RCC 7860 (cell line): ENCODE measurements around the gene RASA3.

Experiments used
- DNase-seq: peaks from one replicate; pipeline ENCODE4 v3.0.0-alpha.2; 2015; ENCODE audit warnings: low spot score
- FAIRE-seq: peaks from 2 replicates; lab custom pipeline; 2012; peaks lifted over from hg19 to GRCh38; lab: Jason Lieb, UNC

The RASA3 gene

DNA sequence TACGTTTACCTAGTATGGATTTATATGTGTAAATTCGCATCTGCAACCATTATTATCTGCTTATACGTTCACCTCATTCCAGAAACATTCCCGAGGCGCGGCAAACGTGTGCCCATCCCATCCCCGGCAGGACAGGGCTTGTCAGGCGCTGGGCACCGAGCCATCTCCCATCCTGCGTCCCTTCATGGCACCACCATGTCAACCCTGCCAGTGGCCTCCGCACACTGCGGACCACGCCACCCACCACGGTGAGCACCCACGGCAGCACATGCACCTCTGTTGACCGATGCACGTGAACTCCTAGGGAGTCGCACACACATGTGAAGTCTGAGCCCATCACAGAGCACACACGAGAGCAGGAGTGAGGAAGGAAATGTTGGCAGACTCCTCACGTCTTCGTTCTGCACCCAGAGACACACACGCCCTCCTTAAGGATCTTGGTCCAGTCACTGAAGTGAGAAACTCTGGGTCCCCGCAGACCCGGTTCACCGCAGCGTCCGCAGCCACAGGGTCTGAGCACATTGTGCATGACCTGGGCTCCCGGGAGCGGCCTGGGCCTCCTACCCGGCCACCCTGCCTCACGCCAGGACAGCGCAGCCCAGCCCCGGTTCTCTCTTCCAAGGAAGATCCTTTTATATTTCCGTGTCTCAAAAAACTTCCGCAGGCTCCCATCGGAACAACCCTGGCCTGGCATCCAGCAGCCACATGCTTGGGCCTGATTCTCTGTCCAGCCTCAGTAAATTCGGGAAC, 90.2 kb downstream of the RASA3 start:
- no peak for DNase-seq
- no peak for FAIRE-seq

DNA sequence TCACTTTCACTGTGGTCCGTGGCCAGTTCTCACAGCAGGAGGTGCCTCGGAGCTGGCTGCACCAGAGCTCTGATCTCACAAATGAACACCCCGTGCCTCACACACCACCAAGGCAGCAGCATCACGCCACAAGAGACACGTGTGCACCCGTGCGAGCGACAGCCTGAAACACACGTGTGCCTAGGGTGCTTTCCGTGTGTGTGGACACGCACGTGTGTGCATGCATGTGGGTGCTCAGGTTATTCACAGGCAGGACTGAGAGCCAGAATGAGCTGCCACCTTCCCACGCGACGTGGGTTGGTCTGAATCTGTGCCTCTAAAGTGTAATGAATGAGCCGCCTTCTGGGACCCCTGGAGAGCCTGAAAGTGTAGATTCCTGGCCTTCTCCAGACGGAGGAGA, 90.9 kb downstream of the RASA3 start:
- FAIRE-seq (no peak), DNase-seq (no peak)

DNA sequence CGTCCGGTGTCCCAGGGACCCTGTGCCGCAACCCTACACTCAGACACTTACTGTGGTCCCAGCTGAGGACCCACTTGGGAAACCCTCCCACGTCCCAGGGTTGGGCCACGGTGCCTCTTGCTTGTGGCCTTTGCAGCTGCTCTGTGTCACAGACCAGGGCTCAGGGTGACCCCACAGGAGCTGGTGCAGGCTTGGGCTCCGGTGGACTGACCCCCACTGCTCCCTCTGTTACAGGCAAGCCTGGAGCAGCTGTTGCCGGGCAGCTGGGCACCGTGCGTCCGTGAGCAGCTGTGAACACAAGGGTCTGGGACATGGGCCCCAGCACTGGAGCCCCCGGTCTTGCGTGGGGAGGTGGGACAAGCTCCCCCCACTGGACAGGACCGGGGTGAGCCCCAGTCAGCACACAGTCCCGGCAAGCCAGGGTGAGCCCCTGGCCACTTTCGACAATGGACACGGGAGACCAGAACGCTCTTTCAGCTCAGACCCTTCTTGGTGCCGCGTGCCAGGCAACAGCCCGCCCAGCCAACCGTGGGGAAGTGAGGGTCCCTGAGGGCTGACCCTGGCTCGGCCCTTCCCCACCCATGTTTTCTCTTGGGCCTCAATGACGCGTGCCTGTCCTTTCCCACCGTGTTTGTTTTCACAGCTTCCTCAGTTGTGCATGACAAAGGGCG, 92.8 kb downstream of the RASA3 start:
- FAIRE-seq = no peak
- DNase-seq = no peak

DNA sequence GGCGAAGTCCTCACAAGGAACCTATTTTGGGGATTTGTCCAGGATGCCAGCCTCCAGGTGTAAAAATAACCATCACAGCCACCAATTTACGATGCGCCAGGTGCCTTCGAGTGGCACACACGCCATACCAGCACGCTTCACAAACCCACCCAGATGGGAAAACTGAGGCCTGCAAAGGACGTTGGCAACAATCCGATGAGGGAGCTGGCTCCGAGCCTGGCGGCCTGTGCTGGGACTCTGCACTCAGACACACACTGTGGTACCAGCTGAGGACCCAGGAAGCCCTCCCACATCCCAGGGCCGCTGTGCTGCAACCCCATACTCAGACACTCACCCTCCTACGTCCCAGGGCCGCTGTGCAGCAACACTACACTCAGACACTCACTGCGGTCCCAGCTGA, 93.5 kb downstream of the RASA3 start:
- no peak for FAIRE-seq
- DNase-seq = no peak

- FAIRE-seq (no peak), DNase-seq (no peak)
Observed at GRCh38 chr13:114038211-114038613, 94.2 kb downstream of the RASA3 start.

GRCh38 chr13:114037674-114038073, 94.7 kb downstream of the RASA3 start:
- FAIRE-seq = no peak

GRCh38 chr13:114035583-114036531, 96.6 kb downstream of the RASA3 start:
- DNase-seq = no peak
- no peak for FAIRE-seq

More at GRCh38 chr13:114037674-114038073, 94.7 kb downstream of the RASA3 start:
- DNase-seq = no peak

- FAIRE-seq (no peak), DNase-seq (no peak)
Observed at GRCh38 chr13:114035186-114035582, 97.2 kb downstream of the RASA3 start.

DNA sequence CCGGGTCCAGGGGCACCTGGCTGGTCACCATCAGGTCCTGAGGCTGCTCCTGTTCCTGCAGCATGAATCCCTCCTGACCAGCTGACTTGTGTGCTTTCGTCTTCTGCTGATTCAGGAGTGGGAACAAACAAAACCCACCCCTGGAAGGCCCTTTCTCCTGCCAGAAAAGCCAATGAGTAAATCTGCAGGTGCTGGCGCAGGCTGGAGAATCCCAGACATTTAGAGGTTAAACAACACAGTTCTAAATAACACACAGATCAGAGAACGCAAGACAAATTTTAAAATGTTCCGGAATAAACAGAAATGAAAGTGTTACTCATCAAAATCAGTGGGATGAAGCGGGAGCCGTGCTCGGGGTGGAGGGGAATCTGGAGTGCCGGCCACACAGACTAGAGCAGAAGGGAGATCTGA, 97.9 kb downstream of the RASA3 start:
- FAIRE-seq = no peak
- no peak for DNase-seq

DNA sequence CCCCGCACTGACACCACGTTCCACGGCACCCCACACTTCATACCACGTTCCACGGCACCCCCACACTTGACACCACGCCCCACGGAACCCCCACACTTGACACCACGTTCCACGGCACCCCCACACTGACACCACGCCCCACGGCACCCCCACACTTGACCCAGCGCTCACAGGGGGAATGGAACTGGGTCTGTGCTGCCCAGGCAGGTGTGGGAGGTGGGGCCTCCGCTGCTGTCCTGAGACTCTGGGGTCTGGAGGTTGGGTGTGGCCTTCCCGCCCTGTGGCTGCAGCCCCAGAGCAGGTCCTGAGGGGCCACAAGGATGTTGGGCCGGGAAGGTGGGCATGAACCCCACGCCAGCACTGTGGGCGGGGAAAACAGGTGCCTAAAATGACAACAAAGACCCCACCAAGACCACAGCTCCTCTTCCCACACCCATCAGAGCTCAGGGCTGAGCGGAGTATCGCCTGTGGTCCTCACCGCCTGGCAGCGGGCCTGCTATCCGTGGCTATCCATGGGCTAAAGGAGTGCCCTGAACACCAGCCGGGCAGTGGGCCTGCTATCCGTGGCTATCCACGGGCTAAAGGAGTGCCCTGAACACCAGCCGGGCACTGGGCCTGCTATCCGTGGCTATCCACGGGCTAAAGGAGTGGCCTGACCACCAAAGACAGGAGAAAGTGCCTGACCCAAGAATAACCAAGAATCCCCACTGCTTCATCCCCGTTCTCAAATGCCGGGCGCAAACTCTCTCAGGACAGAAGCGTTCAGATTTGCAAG, 98.7 kb downstream of the RASA3 start:
- DNase-seq (no peak), FAIRE-seq (no peak)

DNA sequence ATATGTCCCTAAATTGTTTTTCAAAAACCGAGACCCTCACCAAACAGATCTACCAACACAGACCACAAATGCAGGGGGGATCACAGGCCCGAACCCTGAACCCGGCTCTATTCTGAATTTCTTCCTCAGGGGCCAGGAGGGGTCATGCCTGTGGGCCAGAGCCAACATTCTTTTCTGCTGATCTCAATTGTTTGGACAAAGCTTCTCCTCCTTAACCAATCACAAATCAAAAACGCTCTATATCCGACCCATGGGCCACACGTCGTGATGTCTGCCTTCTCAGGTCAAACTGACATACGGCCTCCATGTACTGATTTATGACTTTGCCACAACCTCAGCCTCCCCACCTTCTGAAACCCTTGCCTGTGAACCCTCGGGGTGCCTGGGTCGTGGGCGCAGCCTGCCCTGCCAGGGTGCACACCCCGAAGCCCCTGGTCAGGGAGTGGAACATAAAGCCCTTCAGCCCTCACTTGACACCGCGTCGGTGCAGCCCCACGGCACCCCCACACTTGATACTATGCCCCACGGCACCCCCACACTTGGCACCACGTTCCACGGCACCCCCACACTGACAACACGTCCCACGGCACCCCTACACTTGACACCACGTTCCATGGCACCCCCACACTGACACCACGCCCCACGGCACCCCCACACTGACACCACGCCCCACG, 100.2 kb downstream of the RASA3 start:
- FAIRE-seq = no peak
- DNase-seq = peak; percentile 18

DNA sequence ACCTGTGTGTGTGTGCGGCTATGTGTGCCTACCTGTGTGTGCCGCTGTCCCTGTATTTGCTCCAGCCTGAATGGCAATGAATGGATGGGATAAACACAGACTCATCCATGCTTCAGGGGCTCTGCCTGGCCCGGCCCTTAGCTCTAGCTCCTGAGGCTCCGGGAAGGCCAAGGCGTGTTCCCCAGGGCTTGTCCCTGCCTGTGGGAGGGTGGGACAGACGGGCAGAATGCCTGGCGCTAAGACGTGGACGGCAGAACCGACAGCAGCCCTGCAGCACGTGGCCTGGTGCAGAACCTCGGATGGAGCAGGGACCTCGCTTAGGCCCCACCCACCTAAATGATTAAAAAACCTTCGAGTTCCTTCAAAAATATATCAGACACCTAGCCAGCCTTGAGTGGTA, 100.8 kb downstream of the RASA3 start:
- DNase-seq (no peak), FAIRE-seq (no peak)

DNA sequence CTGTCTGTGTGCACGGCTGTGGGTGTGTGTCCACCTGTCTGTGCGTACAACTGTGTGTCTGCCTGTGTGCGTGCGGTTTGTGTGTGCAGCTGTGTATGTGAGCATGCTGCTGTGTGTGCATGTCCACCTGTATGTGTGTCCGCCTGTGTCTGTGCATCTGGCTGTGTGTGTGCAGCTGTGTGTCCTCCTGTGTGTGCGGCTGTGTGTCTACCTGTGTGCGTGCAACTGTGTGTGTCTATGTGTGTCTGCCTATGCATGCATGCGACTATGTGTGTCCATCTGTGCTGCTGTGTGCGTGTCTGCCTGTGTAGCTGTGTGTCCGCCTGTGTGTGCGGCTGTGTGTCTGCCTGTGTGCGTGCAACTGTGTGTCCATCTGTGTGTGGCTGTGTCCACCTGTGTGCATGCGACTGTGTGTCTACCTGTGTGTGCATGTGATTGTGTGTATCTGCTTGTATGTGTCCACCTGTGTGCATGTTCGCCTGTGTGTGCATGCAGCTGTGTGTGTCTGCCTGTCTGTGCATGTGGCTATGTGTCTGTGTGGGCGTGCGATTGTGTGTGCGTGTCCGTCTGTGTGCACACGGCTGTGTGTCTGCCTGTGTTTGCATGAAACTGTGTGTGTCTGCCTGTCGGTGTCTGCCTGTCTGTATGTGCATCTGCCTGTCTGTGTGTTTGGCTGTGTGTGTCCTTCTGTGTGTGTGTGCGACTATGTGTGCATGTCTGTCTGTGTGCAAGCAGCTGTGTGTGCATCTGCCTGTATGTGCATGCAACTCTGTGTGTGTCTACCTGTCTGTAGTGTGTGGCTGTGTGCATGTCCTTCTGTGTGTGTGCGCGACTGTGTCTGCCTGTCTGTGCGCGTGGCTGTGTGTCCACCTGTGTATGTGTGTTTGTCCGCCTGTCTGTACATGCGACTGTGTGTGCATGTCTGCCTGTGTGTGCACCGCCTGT, 101.5 kb downstream of the RASA3 start:
- no peak for FAIRE-seq
- DNase-seq = no peak

GRCh38 chr13:114029866-114030625, 102.4 kb downstream of the RASA3 start:
- no peak for DNase-seq
- FAIRE-seq = no peak

GRCh38 chr13:114027826-114028225, 104.6 kb downstream of the RASA3 start:
- DNase-seq (no peak), FAIRE-seq (no peak)

DNA sequence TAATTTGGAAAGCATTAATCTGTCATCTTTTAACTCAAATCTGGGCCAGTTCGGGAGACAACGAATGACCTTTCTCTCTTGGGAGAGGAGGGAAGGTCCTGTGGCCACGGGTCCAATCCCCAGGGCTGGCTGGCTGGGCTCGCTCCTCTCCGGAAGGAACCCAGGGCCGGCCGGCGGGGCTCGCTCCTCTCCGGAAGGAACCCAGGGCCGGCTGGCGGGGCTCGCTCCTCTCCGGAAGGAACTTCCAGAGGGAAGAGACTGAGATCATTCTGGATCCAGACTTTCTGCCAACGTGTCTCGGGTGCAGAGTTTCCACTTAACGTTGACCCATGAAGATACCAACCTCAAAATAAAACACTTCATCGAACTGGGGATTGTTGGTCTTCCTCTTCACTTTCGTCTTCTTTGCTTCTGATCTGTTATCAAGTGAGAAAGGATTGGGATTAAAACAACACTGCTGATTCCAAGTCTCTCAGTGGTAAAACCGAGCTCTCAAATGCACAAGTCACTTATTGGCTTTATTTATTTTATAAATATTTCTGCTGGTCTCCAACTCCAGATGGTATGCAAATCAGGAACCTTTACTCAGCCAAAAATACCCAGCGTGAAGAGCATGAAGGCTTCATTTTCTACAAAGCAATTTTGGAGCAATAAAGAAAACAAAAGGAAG, 105.2 kb downstream of the RASA3 start:
- FAIRE-seq (no peak), DNase-seq (no peak)

GRCh38 chr13:114026481-114026880, 105.9 kb downstream of the RASA3 start:
- DNase-seq (no peak), FAIRE-seq (no peak)
